ENCODE measurements around the gene ZNF454.

Gene ZNF454

DNA sequence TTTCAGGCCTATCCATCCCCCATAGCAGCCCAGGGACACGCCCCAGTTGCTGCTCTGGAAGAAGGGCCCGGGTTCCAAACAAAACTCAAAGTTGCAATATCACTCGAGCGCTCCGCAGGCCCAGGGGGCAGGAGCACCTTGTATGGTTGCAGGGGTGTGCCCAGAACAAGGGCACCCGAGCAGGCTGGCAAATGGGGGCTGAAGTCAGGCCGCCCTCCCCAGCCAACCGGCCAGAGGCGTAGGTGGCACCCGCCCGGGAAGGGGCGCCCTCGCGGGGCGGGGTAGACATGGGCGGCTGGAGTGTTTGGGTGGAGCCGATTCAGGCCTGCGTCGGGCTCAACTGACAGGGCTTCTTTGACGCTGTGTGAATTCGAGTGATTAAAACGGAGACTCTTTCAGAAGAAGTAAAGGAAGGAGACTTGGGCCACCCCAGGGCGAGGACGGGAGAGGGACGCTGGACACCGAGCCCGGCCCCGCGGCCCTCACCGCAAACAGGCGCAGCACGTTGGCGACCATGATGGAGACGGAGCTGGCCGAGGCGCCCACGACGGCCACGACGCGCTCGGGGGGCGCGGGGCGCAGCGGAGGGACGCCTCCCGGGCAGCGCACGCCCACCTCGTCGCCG lies 53.1 kb downstream of the ZNF454 start:
- no peak for DNase-seq

DNA sequence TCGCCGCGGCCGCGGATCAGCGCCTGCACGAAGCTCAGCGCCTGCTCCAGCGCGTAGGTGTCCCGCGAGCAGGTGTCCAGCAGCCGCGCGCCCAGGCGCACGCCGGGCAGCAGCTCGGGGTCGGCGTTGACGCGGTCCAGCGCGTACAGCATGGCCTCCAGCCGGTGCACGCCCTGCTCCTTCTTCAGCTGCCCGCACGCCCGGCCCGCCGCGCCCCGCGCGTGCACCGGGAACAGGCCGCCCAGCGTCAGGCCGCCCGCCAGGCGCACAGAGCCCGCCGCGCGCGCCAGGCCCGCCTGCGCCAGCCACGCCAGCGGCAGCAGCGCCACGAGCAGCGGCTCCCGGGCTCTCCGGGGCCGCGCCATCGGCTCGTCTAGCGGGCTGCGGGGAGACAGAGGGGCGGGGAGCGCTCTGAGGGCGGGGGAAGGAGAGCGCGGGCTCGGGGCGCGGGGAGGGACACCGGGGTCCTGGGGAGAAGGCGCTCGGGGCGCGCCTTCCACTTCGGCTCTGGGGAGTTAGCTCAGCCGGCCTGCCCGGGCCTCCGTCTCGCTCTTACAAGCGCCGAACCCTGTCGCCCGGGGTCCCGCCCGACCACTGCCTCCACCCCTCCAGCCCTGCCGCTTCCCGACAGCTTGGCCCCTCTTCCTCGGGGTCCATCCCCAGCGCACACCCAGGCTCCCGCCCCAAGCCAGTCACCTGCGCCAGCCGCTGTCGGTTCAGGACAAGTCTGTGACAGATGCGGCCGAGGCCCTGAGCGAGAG lies 53.8 kb downstream of the ZNF454 start, which contains the start of gene GRM6:
Gene GRM6 (minus strand): TSS at position 741 of the 761 bp plus-strand sequence. CDS start 376 bp downstream, at position 365.
- DNase-seq = no peak

DNA sequence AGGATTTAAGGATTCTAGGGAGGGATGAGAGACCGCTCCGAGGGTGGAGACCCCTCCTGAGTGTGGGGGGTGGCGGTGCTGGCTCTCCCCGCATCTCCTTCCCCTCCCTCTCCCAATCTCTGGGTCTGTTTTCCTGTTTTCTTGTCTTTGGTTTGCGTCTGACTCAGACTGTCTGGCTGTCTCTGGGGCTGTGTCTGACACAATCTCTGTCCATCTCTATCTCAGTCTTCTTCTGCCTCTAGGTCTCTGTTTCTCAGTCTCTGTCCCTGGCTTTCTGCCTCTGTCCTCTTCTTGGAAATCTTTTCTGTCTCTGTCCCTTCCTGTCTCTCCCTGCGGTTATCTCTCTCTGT lies 54.3 kb downstream of the ZNF454 start:
- DNase-seq = no peak

DNA sequence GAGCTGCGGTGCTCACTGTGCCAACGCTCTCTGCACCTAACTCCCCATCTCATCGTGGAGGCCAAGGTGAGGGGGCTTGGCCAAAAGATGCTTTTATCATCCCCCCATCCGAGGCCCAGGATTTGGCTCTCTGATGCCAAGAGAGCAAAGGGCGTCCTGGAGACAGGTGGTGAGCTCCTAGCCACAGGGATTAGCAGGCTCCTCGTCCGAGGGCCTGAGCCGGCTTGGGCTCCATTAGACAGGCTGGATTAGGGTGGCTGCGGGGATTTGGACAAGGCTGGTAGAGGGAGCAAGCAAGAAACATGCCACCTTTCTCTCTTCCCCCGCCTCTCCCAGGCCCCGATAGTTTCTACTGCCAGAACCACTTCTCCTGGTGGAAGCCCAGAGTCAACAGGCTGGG lies 55.2 kb downstream of the ZNF454 start:
- DNase-seq = no peak

GRCh38 chr5:178997191-178997590 lies 56.2 kb downstream of the ZNF454 start:
- no peak for DNase-seq

DNA sequence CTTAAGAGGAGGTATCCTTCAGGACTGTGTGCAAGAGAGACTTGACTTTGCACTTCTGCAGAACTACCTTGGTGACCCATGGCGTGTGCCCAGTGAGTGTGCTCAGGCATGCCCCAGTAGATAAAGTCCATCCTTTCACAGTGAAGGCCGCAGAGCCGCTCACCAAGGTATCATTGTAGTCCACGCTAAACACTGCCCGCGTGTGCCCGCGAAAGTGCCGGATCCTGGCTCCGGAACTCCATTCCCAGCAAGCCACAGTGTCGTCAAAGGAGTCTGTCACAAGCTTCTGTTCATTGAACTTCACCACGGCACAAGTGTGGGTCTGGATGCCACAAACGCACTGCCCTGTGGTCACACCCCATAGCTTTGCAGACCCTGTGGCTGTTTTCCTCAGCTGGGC lies 57.4 kb downstream of the ZNF454 start:
- DNase-seq = no peak

DNA sequence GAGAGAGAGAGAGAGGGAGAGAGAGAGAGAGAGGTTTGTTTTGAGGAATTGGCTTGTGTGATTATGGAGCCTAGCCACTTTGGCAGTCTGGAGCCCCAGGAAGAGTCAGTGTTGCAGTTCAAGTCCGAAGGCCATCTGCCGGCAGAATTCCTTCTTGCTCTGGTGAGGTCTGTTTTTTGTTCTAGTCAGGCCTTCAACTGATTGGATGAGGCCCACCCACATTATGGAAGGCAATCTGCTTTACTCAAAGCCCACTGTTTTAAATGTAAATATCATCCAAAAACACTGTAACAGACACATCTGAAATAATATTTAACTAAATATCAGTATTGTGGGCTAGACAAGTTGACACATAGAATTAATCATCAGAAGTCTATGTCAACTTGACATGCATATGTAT lies 65.6 kb downstream of the ZNF454 start:
- DNase-seq = no peak

DNA sequence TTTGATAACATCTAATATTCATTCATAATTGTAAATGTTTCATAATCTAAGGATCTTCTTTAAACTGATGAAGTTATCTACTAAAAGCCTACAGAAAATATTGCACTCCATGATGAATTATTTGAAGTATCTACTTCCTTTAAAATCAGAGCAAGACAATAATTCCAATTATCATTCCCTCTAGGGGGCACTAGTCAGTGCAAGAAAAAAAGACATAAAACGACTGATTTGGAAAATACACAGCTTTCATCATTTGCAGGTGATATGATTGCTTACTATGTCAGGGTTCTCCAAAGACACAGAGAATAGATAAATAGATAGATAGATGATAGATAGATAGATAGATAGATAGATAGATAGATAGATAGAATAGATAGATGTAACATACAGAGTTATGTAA lies 67.7 kb downstream of the ZNF454 start:
- no peak for DNase-seq
